Adrenal gland (tissue), 12 donors: ENCODE data around the gene SLC25A26. TPM values are rescaled to one million over a fixed set of nuclear protein-coding genes. Genes with fewer than 3 reads are reported as not detected.

ENCODE experiments used
- DNase-seq, 7 donors: peaks; one replicate each; pipeline ENCODE4 v3.0.0-alpha.2; 2019 to 2020
- H3K27ac ChIP-seq, 5 donors: fragments of 200-600 bp; sonication (generic) in 4 of 5; 1 replicate in 3 of 5; 2 replicates in 2 of 5; pipeline versions ENCODE4 v1.5.1 to v1.8.0; 2016 to 2020; ENCODE audit warnings: mild to moderate bottlenecking in 1 of 5
- H3K27me3 ChIP-seq: fragments of 200-600 bp; 2 replicates; pipeline ENCODE4 v1.8.0; 2021
- H3K36me3 ChIP-seq, 2 donors: fragments of 200-600 bp; replicated peaks in 1 of 2; 1 replicate in 1 of 2; 2 replicates in 1 of 2; pipeline versions ENCODE4 v1.5.1 to v1.8.0; 2018 to 2022
- H3K4me1 ChIP-seq, 2 donors: fragments of 200-600 bp; replicated peaks in 1 of 2; 1 replicate in 1 of 2; 2 replicates in 1 of 2; pipeline versions ENCODE4 v1.5.1 to v1.8.0; 2018 to 2021
- H3K4me3 ChIP-seq, 4 donors: fragments of 200-600 bp; sonication (generic) in 3 of 4; one replicate each; pipeline ENCODE4 v1.5.1; 2016 to 2018
- H3K9me3 ChIP-seq, 3 donors: fragments of 200-600 bp; sonication (generic) in 1 of 3; replicated peaks in 1 of 3; 1 replicate in 2 of 3; 2 replicates in 1 of 3; pipeline versions ENCODE4 v1.5.1 to v1.8.0; 2016 to 2021
- CTCF ChIP-seq, 6 experiments: fragments of 450-650 bp in 4 of 6; fragments of 200-600 bp in 2 of 6; sonication (generic) in 1 of 6; IDR thresholded peaks; 1 replicate in 5 of 6; 2 replicates in 1 of 6; pipeline versions ENCODE4 v1.5.1 to v1.8.0; 2016 to 2021; ENCODE audit warnings: antibody characterized with exemption in 6 of 6, mild to moderate bottlenecking in 2 of 6, moderate library complexity in 1 of 6
- POLR2A ChIP-seq, 2 donors: fragments of 450-650 bp; IDR thresholded peaks; one replicate each; pipeline ENCODE4 v1.6.1; 2017; ENCODE audit warnings: antibody characterized with exemption in 2 of 2, mild to moderate bottlenecking in 2 of 2, moderate library complexity in 1 of 2
- WGBS, 4 donors: extraction: QIAGEN DNeasy Blood & Tissue Kit in 2 of 4; methylation state at CpG; one replicate each; pipeline versions ENCODE4 v1.1.5 to v1.1.7; 2013 to 2017; 5-methylcytosine and 5-hydroxymethylcytosine counted together
- intact Hi-C, 2 donors: fragments of 100-400 bp; cut with DNase I; formaldehyde crosslinking; loops; one replicate each; pipeline versions ENCODE4 v1.14.1 to v1.15.0; 2022 to 2023
- polyA plus RNA-seq, 3 donors: library from polyadenylated mRNA; stranded (reverse); fragments of 200-250 nt in 2 of 3; fragments of 350-450 nt in 1 of 3; fragmentation: Illumina TruSeq in 1 of 3; extraction: RNeasy Lipid Tissue Mini Kit (QIAGEN cat#74804) in 1 of 3; gene quantifications; one replicate each; pipeline ENCODE4 v1.2.3, GENCODE V29; 2013 to 2014
- total RNA-seq, 9 donors: library from RNA; depleted of rRNA in 4 of 9; stranded (reverse); fragments of >200 nt in 4 of 9; fragments of 120-200 nt in 1 of 9; fragmentation: NEBNext Ultra II Directional in 1 of 9; extraction: Animal tissue kit (Norgen Biotek cat#: 25700) in 1 of 9; gene quantifications; one replicate each; pipeline versions ENCODE4 v1.1.0 to v1.2.4, GENCODE V29; 2013 to 2023
- donor health status: healthy with polysubstance abuse.
- donor health status: Bipolar disorder and iron deficiency.
- donor health status: DM: yes; HTN: yes; CAD: no.
- donor health status: DM: no; HTN: no; CAD: no.
- donor health status: DM: no; HTN: no; CAD: no.
- donor health status: DM: yes; HTN: yes; CAD: no.

The SLC25A26 gene
- total and polyA plus RNA-seq, 12 donors, result 9.5 to 38.2 (median 22.2) TPM

DNA sequence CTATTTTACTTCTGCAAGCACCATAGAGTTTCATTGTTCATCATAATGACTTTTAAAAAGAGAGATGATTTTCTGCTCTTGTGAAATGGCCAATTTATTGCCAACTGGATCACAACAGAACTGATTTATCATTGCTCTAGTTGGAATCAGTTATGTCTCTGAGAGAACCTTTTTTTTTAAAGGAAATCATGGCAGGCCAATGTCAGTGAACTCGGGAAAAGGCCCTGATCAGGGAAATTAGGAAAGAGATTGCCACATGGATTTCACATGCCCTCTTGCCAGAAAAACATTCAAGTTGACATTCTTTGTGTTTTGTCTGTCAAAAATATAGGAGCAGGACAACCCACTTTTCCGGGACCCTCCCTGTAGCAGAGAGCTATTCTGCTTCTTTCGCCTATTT lies 12.6 kb upstream of the SLC25A26 start:
- no peak overlapping the region for H3K27ac ChIP-seq
- 70 to 76% (median 72%) methylated on average over 3 of the region's 3 CpGs for WGBS, 4 donors
- intact Hi-C loops, result no loop called here
- no peaks in the 10 kb centered on the region for H3K27me3 ChIP-seq
- DNase-seq, result peak in 1 of 7 donors; percentile 20
- no peak overlapping the region for H3K4me3 ChIP-seq
- no peak for TF ChIP-seq POLR2A (IDR thresholded peaks at IDR 0.05)
- no peak for TF ChIP-seq CTCF (IDR thresholded peaks at IDR 0.05)
- H3K9me3 ChIP-seq, result no peaks in the 10 kb centered on the region
- H3K36me3 ChIP-seq, result no peaks in the 10 kb centered on the region
- no peaks in the 10 kb centered on the region for H3K4me1 ChIP-seq

- WGBS, 4 donors, result 87 to 96% (median 91%) methylated on average over 9 of the region's 9 CpGs
- Histone ChIP-seq H3K4me3 (no peak overlapping the region), H3K36me3 (no peaks in the 10 kb centered on the region), H3K9me3 (no peaks in the 10 kb centered on the region), H3K4me1 (no peaks in the 10 kb centered on the region), H3K27me3 (no peaks in the 10 kb centered on the region), H3K27ac (no peak overlapping the region)
- TF ChIP-seq POLR2A (IDR thresholded peaks at IDR 0.05) (no peak), CTCF (IDR thresholded peaks at IDR 0.05) (no peak)
- DNase-seq, result no peak
- intact Hi-C loops, result no loop called here
These were observed 10.0 kb upstream of the SLC25A26 start for GRCh38 chr3:66210687-66211295.

DNA sequence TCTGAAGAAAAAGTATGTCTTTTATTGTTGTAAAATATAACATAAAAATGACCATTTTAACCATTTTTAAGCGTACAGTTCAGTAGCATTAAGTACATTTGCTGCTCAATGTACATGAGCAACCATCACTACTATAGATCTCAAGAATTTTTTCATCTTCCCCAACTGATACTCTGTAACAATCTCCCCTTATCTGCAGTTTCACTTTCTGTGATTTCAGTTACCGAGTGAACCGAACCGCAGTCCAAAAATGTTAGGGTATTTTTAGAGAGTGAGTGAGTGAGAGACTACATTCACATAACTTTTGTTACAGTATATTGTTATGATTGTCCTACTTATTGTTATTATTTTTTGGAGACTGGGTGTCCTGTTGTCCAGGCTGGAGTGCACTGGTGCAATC lies 9.0 kb upstream of the SLC25A26 start:
- Histone ChIP-seq H3K27me3 (no peaks in the 10 kb centered on the region), H3K4me3 (no peak overlapping the region), H3K4me1 (no peaks in the 10 kb centered on the region), H3K27ac (no peak overlapping the region), H3K36me3 (no peaks in the 10 kb centered on the region), H3K9me3 (no peaks in the 10 kb centered on the region)
- no peak for DNase-seq
- intact Hi-C loops, result no loop called here
- TF ChIP-seq CTCF (IDR thresholded peaks at IDR 0.05) (no peak), POLR2A (IDR thresholded peaks at IDR 0.05) (no peak)
- 67 to 80% (median 75%) methylated on average over 4 of the region's 4 CpGs for WGBS, 4 donors

DNA sequence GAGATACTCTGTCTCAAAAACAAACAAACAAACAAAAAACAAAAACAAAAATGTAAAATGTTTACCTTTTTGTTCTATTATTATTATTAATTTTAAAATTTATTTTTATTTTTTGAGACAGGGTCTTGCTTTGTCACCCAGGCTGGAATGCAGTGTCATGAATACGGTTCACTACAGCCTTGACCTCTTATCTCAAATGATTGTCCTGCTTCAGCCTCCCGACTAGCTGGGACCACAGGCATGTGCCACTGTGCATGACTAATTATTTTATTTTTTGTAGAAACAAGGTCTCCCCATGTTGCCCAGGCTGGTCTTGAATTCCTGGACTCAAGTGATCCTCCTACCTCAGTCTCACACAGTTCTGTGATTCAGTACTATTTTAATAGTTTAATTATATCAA lies 5.7 kb upstream of the SLC25A26 start:
- intact Hi-C loops, result no loop called here
- no peaks in the 10 kb centered on the region for H3K36me3 ChIP-seq
- TF ChIP-seq POLR2A (IDR thresholded peaks at IDR 0.05) (no peak), CTCF (IDR thresholded peaks at IDR 0.05) (no peak)
- DNase-seq, result no peak
- H3K27ac ChIP-seq, result no peak overlapping the region
- WGBS, 4 donors, result 30 to 52% (median 37%) methylated on average over 2 of the region's 2 CpGs
- H3K4me1 ChIP-seq, result peaks cover 2 to 4% of the 10 kb centered on the region in 2 donors
- H3K27me3 ChIP-seq, result no peaks in the 10 kb centered on the region
- H3K9me3 ChIP-seq, result no peaks in the 10 kb centered on the region
- H3K4me3 ChIP-seq, result no peak overlapping the region
